CD14-positive monocyte (primary cell): ENCODE data around the gene PHOSPHO1. TPM values are rescaled to one million over a fixed set of nuclear protein-coding genes. Genes with fewer than 3 reads are reported as not detected.
A peak's percentile ranks its signal among the peaks of the same experiment; 100 is the strongest.
"Not testable (repeated sequence)": the region's sequence is repeated elsewhere in the genome, so short reads cannot be mapped to it uniquely, and the experiment has no call there.

ENCODE experiments used
- DNase-seq, 3 donors: peaks; one replicate each; pipeline ENCODE4 v3.0.0-alpha.2; 2011 to 2022
- H2AFZ ChIP-seq: 2 replicates; pipeline ENCODE4 v1.6.0; 2012; ENCODE audit warnings: mild to moderate bottlenecking, low read depth, low read length, inconsistent platforms; ENCODE audit not compliant: insufficient read depth, poor library complexity, severe bottlenecking
- H3K27ac ChIP-seq, 2 donors: 1 replicate in 1 of 2; 2 replicates in 1 of 2; pipeline ENCODE4 v1.5.1; 2012 to 2013; ENCODE audit warnings: low read length in 2 of 2, control low read depth in 1 of 2, inconsistent platforms in 1 of 2, low read depth in 1 of 2, mild to moderate bottlenecking in 1 of 2
- H3K27me3 ChIP-seq, 2 donors: one replicate each; pipeline versions ENCODE4 v1.6.0 to v1.6.1; 2011 to 2013; ENCODE audit warnings: low read length in 2 of 2; ENCODE audit not compliant: control insufficient read depth in 2 of 2, insufficient read depth in 2 of 2
- H3K36me3 ChIP-seq, 2 donors: replicated peaks in 1 of 2; 1 replicate in 1 of 2; 2 replicates in 1 of 2; pipeline versions ENCODE4 v1.5.1 to v1.6.1; 2012 to 2013; ENCODE audit warnings: low read length in 2 of 2, control low read depth in 1 of 2, inconsistent platforms in 1 of 2, mild to moderate bottlenecking in 1 of 2; ENCODE audit not compliant: insufficient read depth in 2 of 2, control insufficient read depth in 1 of 2
- H3K4me1 ChIP-seq, 2 donors: 1 replicate in 1 of 2; 2 replicates in 1 of 2; pipeline versions ENCODE4 v1.5.1 to v1.6.1; 2012 to 2013; ENCODE audit warnings: low read length in 2 of 2, control low read depth in 1 of 2, inconsistent platforms in 1 of 2, mild to moderate bottlenecking in 1 of 2, moderate library complexity in 1 of 2; ENCODE audit not compliant: insufficient read depth in 2 of 2, control insufficient read depth in 1 of 2
- H3K4me2 ChIP-seq: replicated peaks from 2 replicates; pipeline ENCODE3; 2012; ENCODE audit warnings: low read length, moderate library complexity, mild to moderate bottlenecking; ENCODE audit not compliant: poor library complexity, severe bottlenecking; ENCODE audit errors: extremely low read depth
- H3K4me3 ChIP-seq, 3 experiments: fragments of 200-600 bp in 1 of 3; sonication (generic) in 1 of 3; replicated peaks in 1 of 3; 1 replicate in 2 of 3; 2 replicates in 1 of 3; pipeline ENCODE4 v1.5.1; 2011 to 2013; ENCODE audit warnings: low read length in 3 of 3, mild to moderate bottlenecking in 3 of 3, control low read depth in 2 of 3, low read depth in 2 of 3, inconsistent platforms in 1 of 3, moderate library complexity in 1 of 3
- H3K79me2 ChIP-seq: 2 replicates; pipeline ENCODE4 v1.6.0; 2012; ENCODE audit warnings: mild to moderate bottlenecking, control low read depth, inconsistent platforms, low read length, moderate library complexity; ENCODE audit not compliant: insufficient read depth
- H3K9ac ChIP-seq: 2 replicates; pipeline ENCODE4 v1.6.0; 2017; ENCODE audit warnings: low read length, mild to moderate bottlenecking; ENCODE audit not compliant: insufficient read depth, poor library complexity, severe bottlenecking
- H3K9me3 ChIP-seq, 2 donors: replicated peaks in 1 of 2; 1 replicate in 1 of 2; 2 replicates in 1 of 2; pipeline versions ENCODE4 v1.5.1 to v1.6.1; 2012 to 2013; ENCODE audit warnings: low read length in 2 of 2, control low read depth in 1 of 2; ENCODE audit not compliant: control insufficient read depth in 1 of 2, insufficient read depth in 1 of 2
- H4K20me1 ChIP-seq: 2 replicates; pipeline ENCODE4 v1.6.0; 2012; ENCODE audit warnings: mild to moderate bottlenecking, low read length, control low read depth, moderate library complexity; ENCODE audit not compliant: insufficient read depth
- H3K27ac Mint-ChIP-seq, 7 donors: one replicate each; pipeline ENCODE4 v1.8.0; 2020; ENCODE audit warnings: mild to moderate bottlenecking in 7 of 7, mixed read lengths in 7 of 7, moderate library complexity in 6 of 7, inconsistent platforms in 2 of 7
- H3K27me3 Mint-ChIP-seq, 3 donors: one replicate each; pipeline ENCODE4 v1.8.0; 2021 to 2022; ENCODE audit warnings: low read depth in 3 of 3, mild to moderate bottlenecking in 3 of 3, mixed read lengths in 3 of 3, moderate library complexity in 3 of 3, inconsistent platforms in 1 of 3
- H3K36me3 Mint-ChIP-seq, 2 donors: one replicate each; pipeline ENCODE4 v1.8.0; 2020; ENCODE audit warnings: mixed read lengths in 2 of 2, inconsistent platforms in 1 of 2, mild to moderate bottlenecking in 1 of 2
- H3K4me1 Mint-ChIP-seq: one replicate; pipeline ENCODE4 v1.8.0; 2020; ENCODE audit warnings: mild to moderate bottlenecking, mixed read lengths
- H3K4me3 Mint-ChIP-seq, 2 donors: one replicate each; pipeline ENCODE4 v1.8.0; 2020; ENCODE audit warnings: mild to moderate bottlenecking in 2 of 2, mixed read lengths in 2 of 2, moderate library complexity in 1 of 2
- H3K9me3 Mint-ChIP-seq, 7 donors: one replicate each; pipeline ENCODE4 v1.8.0; 2020 to 2022; ENCODE audit warnings: mixed read lengths in 7 of 7, mild to moderate bottlenecking in 6 of 7, moderate library complexity in 6 of 7, inconsistent platforms in 2 of 7
- WGBS: methylation state at CpG from one replicate; pipeline ENCODE4 v1.1.5; 2013; ENCODE audit warnings: missing lambda C conversion rate; ENCODE audit not compliant: insufficient coverage; 5-methylcytosine and 5-hydroxymethylcytosine counted together
- intact Hi-C, 2 donors: fragments of 100-400 bp; cut with micrococcal nuclease; formaldehyde crosslinking; loops; one replicate each; pipeline versions ENCODE4 v1.15.0 to v1.15.1; 2023
- polyA plus RNA-seq, 3 donors: library from polyadenylated mRNA; depleted of rRNA in 1 of 3; unstranded in 2 of 3; stranded (reverse) in 1 of 3; fragments of 300-500 nt in 2 of 3; fragments of >200 nt in 1 of 3; fragmentation: Illumina TruSeq in 2 of 3; gene quantifications; 1 replicate in 2 of 3; 2 replicates in 1 of 3; pipeline ENCODE4 v1.2.3, GENCODE V29; 2012 to 2021
- TF ChIP-seq, protein P1 (sequence below): fragments of 200-600 bp; IDR thresholded peaks from one replicate; pipeline ENCODE4 v1.8.0; 2022; ENCODE audit warnings: antibody characterized with exemption, mild to moderate bottlenecking

Gene PHOSPHO1
- polyA plus RNA-seq, 3 donors: 0.51 to 1.4 (median 0.61) TPM

- H3K4me1 ChIP-seq: peaks cover 30 to 38% of the 10 kb centered on the region in 2 donors
- no peak overlapping the region for H3K4me2 ChIP-seq
- peak in 2 of 3 donors; percentile 14 to 22 for DNase-seq
- peak overlapping the region in 1 of 2 donors; percentile 49 for H3K27ac ChIP-seq
- intact Hi-C loops: no loop called here
- Mint-ChIP-seq H3K36me3 (no peaks in the 10 kb centered on the region), H3K4me3 (no peak overlapping the region), H3K27ac (peak overlapping the region in 1 of 7 donors; percentile 31), H3K27me3 (peaks cover 0 to 6% (median 2%) of the 10 kb centered on the region in 3 donors), H3K9me3 (peaks cover 3 to 7% (median 6%) of the 10 kb centered on the region in 7 donors), H3K4me1 (peaks cover 37% of the 10 kb centered on the region)
- H3K9me3 ChIP-seq: peaks cover 4 to 6% of the 10 kb centered on the region in 2 donors
- H4K20me1 ChIP-seq: no peaks in the 10 kb centered on the region
- H3K4me3 ChIP-seq: no peak overlapping the region
- H3K27me3 ChIP-seq: no peaks in the 10 kb centered on the region
- H3K36me3 ChIP-seq: no peaks in the 10 kb centered on the region
- TF ChIP-seq, protein P1, sequence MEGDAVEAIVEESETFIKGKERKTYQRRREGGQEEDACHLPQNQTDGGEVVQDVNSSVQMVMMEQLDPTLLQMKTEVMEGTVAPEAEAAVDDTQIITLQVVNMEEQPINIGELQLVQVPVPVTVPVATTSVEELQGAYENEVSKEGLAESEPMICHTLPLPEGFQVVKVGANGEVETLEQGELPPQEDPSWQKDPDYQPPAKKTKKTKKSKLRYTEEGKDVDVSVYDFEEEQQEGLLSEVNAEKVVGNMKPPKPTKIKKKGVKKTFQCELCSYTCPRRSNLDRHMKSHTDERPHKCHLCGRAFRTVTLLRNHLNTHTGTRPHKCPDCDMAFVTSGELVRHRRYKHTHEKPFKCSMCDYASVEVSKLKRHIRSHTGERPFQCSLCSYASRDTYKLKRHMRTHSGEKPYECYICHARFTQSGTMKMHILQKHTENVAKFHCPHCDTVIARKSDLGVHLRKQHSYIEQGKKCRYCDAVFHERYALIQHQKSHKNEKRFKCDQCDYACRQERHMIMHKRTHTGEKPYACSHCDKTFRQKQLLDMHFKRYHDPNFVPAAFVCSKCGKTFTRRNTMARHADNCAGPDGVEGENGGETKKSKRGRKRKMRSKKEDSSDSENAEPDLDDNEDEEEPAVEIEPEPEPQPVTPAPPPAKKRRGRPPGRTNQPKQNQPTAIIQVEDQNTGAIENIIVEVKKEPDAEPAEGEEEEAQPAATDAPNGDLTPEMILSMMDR: no peak
- WGBS: 84% methylated on average over 2 of the region's 4 CpGs
- H2AFZ ChIP-seq: no peak overlapping the region
- no peaks in the 10 kb centered on the region for H3K79me2 ChIP-seq
- H3K9ac ChIP-seq: no peak overlapping the region
Measured at GRCh38 chr17:49190932-49191331, 39.7 kb downstream of the PHOSPHO1 start.

GRCh38 chr17:49187301-49187700, 43.3 kb downstream of the PHOSPHO1 start:
- H4K20me1 ChIP-seq: no peaks in the 10 kb centered on the region
- H3K4me1 ChIP-seq: peaks cover 14 to 16% of the 10 kb centered on the region in 2 donors
- no peaks in the 10 kb centered on the region for H3K79me2 ChIP-seq
- TF ChIP-seq, protein P1: no peak
- no peak overlapping the region for H2AFZ ChIP-seq
- no peak overlapping the region for H3K4me3 ChIP-seq
- intact Hi-C loops: loop anchor here in 1 of 2 donors (10.0 kb wide), 1 partner anchor 98 kb away; no protein-coding TSS in a partner anchor
- no peak for DNase-seq
- 80% methylated on average over 1 of the region's 3 CpGs for WGBS
- no peak overlapping the region for H3K27ac ChIP-seq
- peaks cover 0 to 4% of the 10 kb centered on the region in 2 donors for H3K36me3 Mint-ChIP-seq
- no peak overlapping the region for H3K9ac ChIP-seq
- H3K4me3 Mint-ChIP-seq: no peak overlapping the region
- H3K27ac Mint-ChIP-seq: no peak overlapping the region
- no peaks in the 10 kb centered on the region for H3K27me3 ChIP-seq
- peaks cover 3 to 7% (median 4%) of the 10 kb centered on the region in 3 donors for H3K27me3 Mint-ChIP-seq
- peaks cover 24 to 40% (median 35%) of the 10 kb centered on the region in 7 donors for H3K9me3 Mint-ChIP-seq
- H3K4me1 Mint-ChIP-seq: peaks cover 12% of the 10 kb centered on the region
- no peak overlapping the region for H3K4me2 ChIP-seq
- no peaks in the 10 kb centered on the region for H3K36me3 ChIP-seq
- peaks cover 33 to 36% of the 10 kb centered on the region in 2 donors for H3K9me3 ChIP-seq

DNA sequence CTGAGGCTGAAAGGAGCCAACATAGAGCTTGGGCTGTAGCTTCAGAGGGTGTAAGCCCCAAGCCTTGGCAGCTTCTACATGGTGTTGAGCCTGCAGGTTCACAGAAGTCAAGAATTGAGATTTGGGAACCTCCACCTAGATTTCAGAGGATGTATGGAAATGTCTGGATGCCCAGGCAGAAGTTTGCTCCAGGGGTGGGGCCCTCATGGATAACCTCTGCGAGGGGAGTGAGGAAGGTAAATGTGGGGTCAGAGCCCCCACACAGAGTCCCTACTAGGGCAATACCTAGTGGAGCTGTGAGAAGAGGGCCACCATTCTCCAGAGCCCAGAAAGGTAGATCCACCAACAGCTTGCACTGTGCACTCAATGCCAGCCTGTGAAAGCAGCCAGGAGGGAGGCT, 45.2 kb downstream of the PHOSPHO1 start:
- H3K36me3 Mint-ChIP-seq: not testable (repeated sequence)

More for the DNA sequence above, 45.2 kb downstream of the PHOSPHO1 start:
- H3K9ac ChIP-seq, H3K36me3 ChIP-seq, H3K4me2 ChIP-seq, H3K27ac ChIP-seq, H2AFZ ChIP-seq, H3K4me1 Mint-ChIP-seq, DNase-seq, H3K79me2 ChIP-seq, H3K27ac Mint-ChIP-seq, H4K20me1 ChIP-seq, H3K4me3 Mint-ChIP-seq, H3K27me3 Mint-ChIP-seq, H3K4me1 ChIP-seq, H3K4me3 ChIP-seq, H3K27me3 ChIP-seq: not testable (repeated sequence)
- no CpG with 5 or more reads among the region's 1 CpG for WGBS
- H3K9me3 ChIP-seq: peaks cover 33 to 36% of the 10 kb centered on the region in 2 donors
- peaks cover 26 to 42% (median 35%) of the 10 kb centered on the region in 7 donors for H3K9me3 Mint-ChIP-seq
- intact Hi-C loops: loop anchor here in 1 of 2 donors (10.0 kb wide), 1 partner anchor 99 kb away; no protein-coding TSS in a partner anchor
